ENCODE results near the gene NTF3. TPM values are rescaled to one million over a fixed set of nuclear protein-coding genes. Genes with fewer than 3 reads are reported as not detected.

The NTF3 gene
- total RNA-seq, 1 experiment from 2014 or later: not detected

DNA sequence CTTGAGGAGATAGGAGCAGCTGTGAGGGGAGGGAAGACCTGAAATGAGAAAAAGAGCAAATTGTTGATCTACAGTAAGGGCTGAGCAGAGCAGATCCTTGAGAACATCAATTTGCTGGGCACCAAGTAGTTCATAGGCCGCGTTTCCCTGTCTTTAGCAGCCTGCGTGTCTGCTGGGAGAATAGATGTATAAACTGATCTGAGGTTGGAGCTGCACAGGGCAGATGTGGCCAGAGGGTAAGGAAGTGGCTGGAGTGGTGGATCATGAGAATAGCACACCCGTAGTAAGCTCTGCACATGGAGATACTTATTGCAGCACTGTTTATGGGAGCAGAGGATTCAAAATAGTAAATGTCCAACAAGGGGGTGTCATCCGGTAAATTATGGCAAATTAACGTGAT lies 44.4 kb downstream of the NTF3 start:
- H3K27ac ChIP-seq (ENCODE audit: low read depth, low read length): no peak overlapping the region
- CTCF ChIA-PET: no interaction called here
- intact Hi-C loops (cut with micrococcal nuclease): no loop called here
- no peak overlapping the region for H3K4me3 ChIP-seq (replicated peaks in 1 of 2; ENCODE audit: low read depth in 1 of 2, low read length in 2 of 2)
- BruUV-seq (replicated peaks): no TSS peak
- no peaks in the 10 kb centered on the region for H3K9me3 ChIP-seq (ENCODE audit: control insufficient read depth in 1 of 2, insufficient read depth in 1 of 2, low read depth in 1 of 2, low read length in 2 of 2)
- ATAC-seq: no peak
- DNase-seq (ENCODE audit: low read depth, low spot score): no peak
- H2AFZ ChIP-seq (ENCODE audit: low read depth, low read length, poor library complexity, severe bottlenecking): no peak overlapping the region
- no peak overlapping the region for H3K4me2 ChIP-seq (ENCODE audit: low read length)
- POLR2A ChIA-PET: no interaction called here
- no peaks in the 10 kb centered on the region for H3K4me1 ChIP-seq (ENCODE audit: control insufficient read depth in 1 of 2, insufficient read depth in 2 of 2, low read length in 2 of 2)
- RAD21 ChIA-PET (ENCODE audit: low non-redundant PET in 1 of 2, low total read pairs in 2 of 2, uncharacterized antibody in 2 of 2, unreplicated experiment in 2 of 2): no interaction called here
- no peaks in the 10 kb centered on the region for H3K79me2 ChIP-seq (ENCODE audit: insufficient read depth, low read length)
- no peak overlapping the region for H3K9ac ChIP-seq (ENCODE audit: low read length)
- no peaks in the 10 kb centered on the region for H4K20me1 ChIP-seq (ENCODE audit: insufficient read depth)
- H3K36me3 ChIP-seq (ENCODE audit: control insufficient read depth in 1 of 2, insufficient read depth in 2 of 2, low read length in 2 of 2): no peaks in the 10 kb centered on the region
- no peaks in the 10 kb centered on the region for H3K9me2 ChIP-seq (ENCODE audit: insufficient read depth)
- TF ChIP-seq EZH2 (IDR thresholded peaks at IDR 0.05) (no peak), FOSL1 (IDR thresholded peaks at IDR 0.05; ENCODE audit: low read depth) (no peak), ELF1 (IDR thresholded peaks at IDR 0.05; ENCODE audit: borderline replicate concordance, low read depth) (no peak), SIN3A (IDR thresholded peaks at IDR 0.05; ENCODE audit: low read depth) (no peak), YY1 (IDR thresholded peaks at IDR 0.05; ENCODE audit: extremely low read depth, insufficient replicate concordance, low read depth, low read length) (no peak)
- peaks cover 71% of the 10 kb centered on the region for H3K27me3 ChIP-seq (ENCODE audit: insufficient read depth, low read length)

DNA sequence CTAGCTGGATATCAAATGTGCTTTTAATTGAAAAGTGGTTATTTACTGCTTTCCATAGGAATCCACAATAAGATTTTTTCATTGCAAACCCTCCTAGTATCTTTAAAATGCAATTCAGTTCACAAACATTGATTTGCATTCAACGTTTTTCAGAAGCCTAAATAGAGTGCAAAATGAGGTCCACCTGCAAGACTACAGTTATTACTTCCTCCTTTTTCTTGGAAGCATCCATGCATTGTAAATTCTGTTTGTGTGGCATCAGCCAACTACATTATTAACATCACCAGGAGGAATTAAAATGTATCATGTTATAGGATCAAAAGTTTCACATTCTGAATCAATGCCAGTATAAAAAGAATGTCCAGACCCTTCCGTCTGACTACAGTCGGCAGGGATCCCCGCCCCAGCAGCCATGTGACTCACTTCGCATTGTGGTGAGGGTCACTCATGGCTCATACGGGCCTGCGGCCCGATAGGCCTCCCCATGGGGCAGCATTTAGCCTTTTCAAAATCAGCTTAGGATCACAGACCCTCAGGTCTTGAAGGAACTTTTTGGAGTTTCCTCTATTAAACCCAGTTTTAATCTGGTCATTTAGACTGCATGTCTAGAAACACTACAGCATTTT lies 46.3 kb downstream of the NTF3 start:
- POLR2A ChIA-PET: no interaction called here
- no peak for ATAC-seq
- RAD21 ChIA-PET (ENCODE audit: low non-redundant PET in 1 of 2, low total read pairs in 2 of 2, uncharacterized antibody in 2 of 2, unreplicated experiment in 2 of 2): no interaction called here
- Histone ChIP-seq H3K4me1 (ENCODE audit: control insufficient read depth in 1 of 2, insufficient read depth in 2 of 2, low read length in 2 of 2) (no peaks in the 10 kb centered on the region), H3K9me2 (ENCODE audit: insufficient read depth) (no peaks in the 10 kb centered on the region), H3K27me3 (ENCODE audit: insufficient read depth, low read length) (peaks cover 58% of the 10 kb centered on the region), H3K4me2 (ENCODE audit: low read length) (no peak overlapping the region), H3K9ac (ENCODE audit: low read length) (no peak overlapping the region), H3K79me2 (ENCODE audit: insufficient read depth, low read length) (no peaks in the 10 kb centered on the region), H3K27ac (ENCODE audit: low read depth, low read length) (no peak overlapping the region), H3K9me3 (ENCODE audit: control insufficient read depth in 1 of 2, insufficient read depth in 1 of 2, low read depth in 1 of 2, low read length in 2 of 2) (no peaks in the 10 kb centered on the region), H3K36me3 (ENCODE audit: control insufficient read depth in 1 of 2, insufficient read depth in 2 of 2, low read length in 2 of 2) (no peaks in the 10 kb centered on the region), H2AFZ (ENCODE audit: low read depth, low read length, poor library complexity, severe bottlenecking) (no peak overlapping the region), H3K4me3 (replicated peaks in 1 of 2; ENCODE audit: low read depth in 1 of 2, low read length in 2 of 2) (no peak overlapping the region), H4K20me1 (ENCODE audit: insufficient read depth) (no peaks in the 10 kb centered on the region)
- intact Hi-C loops (cut with micrococcal nuclease): no loop called here
- no peak for TF ChIP-seq CEBPB (IDR thresholded peaks at IDR 0.05; ENCODE audit: low read depth)
- no peak for TF ChIP-seq SRF (IDR thresholded peaks at IDR 0.05; ENCODE audit: low read depth)
- TF ChIP-seq, protein P1, sequence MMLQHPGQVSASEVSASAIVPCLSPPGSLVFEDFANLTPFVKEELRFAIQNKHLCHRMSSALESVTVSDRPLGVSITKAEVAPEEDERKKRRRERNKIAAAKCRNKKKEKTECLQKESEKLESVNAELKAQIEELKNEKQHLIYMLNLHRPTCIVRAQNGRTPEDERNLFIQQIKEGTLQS (IDR thresholded peaks at IDR 0.05): no peak
- TF ChIP-seq POLR2AphosphoS5 (IDR thresholded peaks at IDR 0.05; ENCODE audit: low read depth, low read length): no peak
- no peak for TF ChIP-seq YY1 (IDR thresholded peaks at IDR 0.05; ENCODE audit: extremely low read depth, insufficient replicate concordance, low read depth, low read length)
- TF ChIP-seq SIN3A (IDR thresholded peaks at IDR 0.05; ENCODE audit: low read depth): no peak
- no peak for TF ChIP-seq EZH2phosphoT487 (IDR thresholded peaks at IDR 0.05; ENCODE audit: borderline replicate concordance)
- no peak for TF ChIP-seq FOSL1 (IDR thresholded peaks at IDR 0.05; ENCODE audit: low read depth)
- no TSS peak for BruUV-seq (replicated peaks)
- CTCF ChIA-PET: no interaction called here
- DNase-seq (ENCODE audit: low read depth, low spot score): no peak
